ENCODE results near the gene RNF157. TPM values are rescaled to one million over a fixed set of nuclear protein-coding genes. Genes with fewer than 3 reads are reported as not detected.

The RNF157 gene
- total RNA-seq, 1 experiment from 2014 or later, result 4.0 TPM

DNA sequence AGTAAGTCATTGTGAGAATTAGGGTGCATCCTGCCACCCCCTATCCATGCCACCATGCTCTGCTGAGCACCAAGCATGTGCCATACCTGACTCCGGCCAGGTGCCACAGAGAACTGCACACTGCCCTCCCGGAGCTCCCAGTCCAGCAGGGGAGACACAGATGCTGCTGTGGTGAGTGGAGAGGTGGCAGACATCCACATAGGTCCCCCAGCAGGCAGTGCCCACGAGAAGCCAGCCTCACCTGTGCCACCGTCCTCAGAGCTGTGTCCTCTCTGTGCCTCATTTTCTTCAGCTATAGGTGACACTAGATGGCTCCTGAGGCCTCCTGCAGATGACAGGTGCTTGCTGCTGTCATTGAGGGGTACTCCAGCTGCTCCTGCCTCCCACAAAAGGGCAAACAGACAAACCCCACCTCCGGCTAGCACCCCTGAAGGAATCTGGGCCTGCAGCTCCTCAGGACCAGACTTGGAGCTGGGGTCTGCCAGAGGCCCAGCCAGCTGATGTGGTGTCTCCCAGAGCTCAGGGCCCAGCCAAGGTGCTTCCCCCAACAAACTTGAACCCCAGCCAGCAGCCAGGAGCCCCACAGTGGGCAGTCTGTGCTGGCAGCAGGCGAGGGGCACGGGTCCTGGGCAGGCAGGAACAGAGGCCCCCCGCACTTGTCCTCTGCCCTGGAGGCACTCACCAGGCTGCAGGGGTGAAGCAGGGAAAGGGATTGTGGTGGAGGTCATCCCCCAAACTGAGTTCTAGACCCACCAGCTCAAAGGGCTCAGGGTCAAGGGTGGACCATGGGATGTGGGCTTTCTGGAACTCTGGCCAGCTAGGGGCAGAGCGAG, 116.3 kb downstream of the RNF157 start:
- in situ Hi-C loops (cut with HindIII; ENCODE audit: low pct_unique_long_range_greater_than_20kb, low sequenced_read_pairs) (no loop called here), intact Hi-C loops (cut with micrococcal nuclease; ENCODE audit: unreplicated experiment) (loop anchor here (5.0 kb wide), 1 partner anchor 58 kb away; no protein-coding TSS in a partner anchor)
- DNase-seq (ENCODE audit: low read depth, low spot score) (no peak), ATAC-seq (no peak; the same call in 1 of the 2 replicates)
- TF ChIP-seq POLR2AphosphoS5 (IDR thresholded peaks at IDR 0.05; ENCODE audit: low read depth, low read length), result no peak
- TF ChIP-seq CTCF (IDR thresholded peaks at IDR 0.05), result peak; percentile 41
- no peak overlapping the region for H3K4me3 ChIP-seq (ENCODE audit: low read depth in 2 of 2, low read length in 2 of 2)
- H3K36me3 ChIP-seq (ENCODE audit: control insufficient read depth, insufficient read depth, low read length), result no peaks in the 10 kb centered on the region
- H3K9me3 ChIP-seq (ENCODE audit: control insufficient read depth, insufficient read depth, low read depth, low read length), result no peaks in the 10 kb centered on the region
- no peaks in the 10 kb centered on the region for H3K4me1 ChIP-seq (ENCODE audit: control insufficient read depth, insufficient read depth, low read length)
- no peak overlapping the region for H3K27ac ChIP-seq (ENCODE audit: low read length)
- no peaks in the 10 kb centered on the region for H3K27me3 ChIP-seq (ENCODE audit: control insufficient read depth, insufficient read depth, low read length)
- POLR2A ChIA-PET, result interaction anchor here (0.6 to 0.7 kb wide), 2 partner anchors 14 to 294 kb away, joined by 3 read pairs; no protein-coding TSS in a partner anchor
- CTCF ChIA-PET, result interaction anchor here (0.5 to 7.1 kb wide), 10 partner anchors 9 to 171 kb away, joined by 3 to 63 read pairs (median 6); no protein-coding TSS in a partner anchor
- BruUV-seq (replicated peaks), result no TSS peak

DNA sequence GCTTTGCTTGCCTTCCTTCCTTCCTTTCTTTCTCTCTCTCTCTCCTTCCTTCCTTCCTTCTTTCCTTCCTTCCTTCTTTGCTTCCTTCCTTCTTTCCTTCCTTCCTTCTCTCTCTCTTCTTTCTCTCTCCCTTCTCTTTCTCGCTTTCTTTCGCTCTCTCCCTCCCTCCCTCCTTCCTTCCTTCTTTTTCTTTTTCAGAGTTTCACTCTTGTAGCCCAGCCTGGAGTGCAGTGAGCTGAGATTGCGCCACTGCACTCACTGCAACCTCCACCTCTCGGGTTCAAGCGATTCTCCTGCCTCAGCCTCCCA, 117.1 kb downstream of the RNF157 start:
- TF ChIP-seq TCF7L2 (IDR thresholded peaks at IDR 0.05; ENCODE audit: low read depth, low read length), result no peak
- no peak for TF ChIP-seq SIN3A (IDR thresholded peaks at IDR 0.05; ENCODE audit: borderline replicate concordance, insufficient read depth, low read depth, low read length)
- no peak for TF ChIP-seq CTCF (IDR thresholded peaks at IDR 0.05)
- TF ChIP-seq REST (IDR thresholded peaks at IDR 0.05; ENCODE audit: insufficient read depth in 1 of 2, low read depth in 2 of 2, low read length in 1 of 2), result no peak
- no peak for TF ChIP-seq POLR2AphosphoS5 (IDR thresholded peaks at IDR 0.05; ENCODE audit: low read depth, low read length)
- Histone ChIP-seq H3K27me3 (ENCODE audit: control insufficient read depth, insufficient read depth, low read length) (no peaks in the 10 kb centered on the region), H3K27ac (ENCODE audit: low read length) (no peak overlapping the region), H3K9me3 (ENCODE audit: control insufficient read depth, insufficient read depth, low read depth, low read length) (no peaks in the 10 kb centered on the region), H3K4me1 (ENCODE audit: control insufficient read depth, insufficient read depth, low read length) (no peaks in the 10 kb centered on the region), H3K4me3 (ENCODE audit: low read depth in 2 of 2, low read length in 2 of 2) (no peak overlapping the region), H3K36me3 (ENCODE audit: control insufficient read depth, insufficient read depth, low read length) (no peaks in the 10 kb centered on the region)
- CTCF ChIA-PET, result interaction anchor here (0.5 to 7.1 kb wide), 12 partner anchors 8 to 172 kb away, joined by 3 to 63 read pairs (median 4); no protein-coding TSS in a partner anchor
- DNase-seq (ENCODE audit: low read depth, low spot score), result no peak
- no TSS peak for BruUV-seq (replicated peaks)
- intact Hi-C loops (cut with micrococcal nuclease; ENCODE audit: unreplicated experiment) (loop anchor here (5.0 kb wide), 1 partner anchor 59 kb away; no protein-coding TSS in a partner anchor), in situ Hi-C loops (cut with HindIII; ENCODE audit: low pct_unique_long_range_greater_than_20kb, low sequenced_read_pairs) (no loop called here)
- no peak for ATAC-seq
- POLR2A ChIA-PET, result interaction anchor here (0.6 kb wide), 2 partner anchors 18 to 295 kb away, joined by 3 to 6 read pairs; partner anchors contain the start of gene FOXJ1

Measured in Panc1 (cell line).